ENCODE results near the gene UBAP2L. TPM values are rescaled to one million over a fixed set of nuclear protein-coding genes. Genes with fewer than 3 reads are reported as not detected.
"Not testable (repeated sequence)": the region's sequence is repeated elsewhere in the genome, so short reads cannot be mapped to it uniquely, and the experiment has no call there.

The UBAP2L gene
- total RNA-seq, 4 donors from 2014 or later = 46.0 to 74.6 (median 59.4) TPM

DNA sequence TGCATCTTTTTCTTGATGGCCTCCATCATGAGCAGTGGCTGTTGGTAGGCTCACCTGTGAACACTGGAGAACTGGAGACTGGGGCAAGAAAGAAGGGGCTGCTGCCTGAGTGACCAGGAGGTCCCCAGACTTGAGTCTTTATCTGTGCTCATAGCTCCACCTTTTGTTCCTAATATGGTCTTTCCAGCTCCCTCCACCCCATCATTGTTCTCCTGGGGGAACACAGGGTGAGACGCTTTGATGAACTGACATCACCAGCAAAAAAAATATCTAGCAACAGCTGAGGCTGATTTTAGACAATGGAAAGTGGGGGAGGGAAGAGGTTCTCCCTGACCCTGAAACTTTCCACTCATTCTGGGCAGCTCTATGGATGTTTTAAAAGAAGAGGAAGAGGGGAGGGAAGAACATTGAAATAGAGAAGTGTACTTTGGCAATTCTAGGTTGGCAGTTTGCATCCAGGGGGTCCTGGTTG is 28.7 kb upstream of the UBAP2L start, which contains the start of gene TPM3:
TSS of gene TPM3 (minus strand) at position 111 of the 472 bp plus-strand sequence. CDS start at position 29, 82 bp downstream.
- intact Hi-C loops (cut with DNase I; ENCODE audit: low total_unique reads) = no loop called here
- 29 to 39% methylated on average over 1 of the region's 1 CpG for whole genome bisulfite sequencing, 2 donors
- TF ChIP-seq POLR2A (IDR thresholded peaks at IDR 0.05) = no peak
- TF ChIP-seq, protein P1, sequence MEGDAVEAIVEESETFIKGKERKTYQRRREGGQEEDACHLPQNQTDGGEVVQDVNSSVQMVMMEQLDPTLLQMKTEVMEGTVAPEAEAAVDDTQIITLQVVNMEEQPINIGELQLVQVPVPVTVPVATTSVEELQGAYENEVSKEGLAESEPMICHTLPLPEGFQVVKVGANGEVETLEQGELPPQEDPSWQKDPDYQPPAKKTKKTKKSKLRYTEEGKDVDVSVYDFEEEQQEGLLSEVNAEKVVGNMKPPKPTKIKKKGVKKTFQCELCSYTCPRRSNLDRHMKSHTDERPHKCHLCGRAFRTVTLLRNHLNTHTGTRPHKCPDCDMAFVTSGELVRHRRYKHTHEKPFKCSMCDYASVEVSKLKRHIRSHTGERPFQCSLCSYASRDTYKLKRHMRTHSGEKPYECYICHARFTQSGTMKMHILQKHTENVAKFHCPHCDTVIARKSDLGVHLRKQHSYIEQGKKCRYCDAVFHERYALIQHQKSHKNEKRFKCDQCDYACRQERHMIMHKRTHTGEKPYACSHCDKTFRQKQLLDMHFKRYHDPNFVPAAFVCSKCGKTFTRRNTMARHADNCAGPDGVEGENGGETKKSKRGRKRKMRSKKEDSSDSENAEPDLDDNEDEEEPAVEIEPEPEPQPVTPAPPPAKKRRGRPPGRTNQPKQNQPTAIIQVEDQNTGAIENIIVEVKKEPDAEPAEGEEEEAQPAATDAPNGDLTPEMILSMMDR (IDR thresholded peaks at IDR 0.05) = no peak
- no peak for DNase-seq (ENCODE audit: low spot score in 2 of 2)
- H3K4me3 ChIP-seq (ENCODE audit: low read depth, poor library complexity, severe bottlenecking) = no peak within 1 kb of the TSS

DNA sequence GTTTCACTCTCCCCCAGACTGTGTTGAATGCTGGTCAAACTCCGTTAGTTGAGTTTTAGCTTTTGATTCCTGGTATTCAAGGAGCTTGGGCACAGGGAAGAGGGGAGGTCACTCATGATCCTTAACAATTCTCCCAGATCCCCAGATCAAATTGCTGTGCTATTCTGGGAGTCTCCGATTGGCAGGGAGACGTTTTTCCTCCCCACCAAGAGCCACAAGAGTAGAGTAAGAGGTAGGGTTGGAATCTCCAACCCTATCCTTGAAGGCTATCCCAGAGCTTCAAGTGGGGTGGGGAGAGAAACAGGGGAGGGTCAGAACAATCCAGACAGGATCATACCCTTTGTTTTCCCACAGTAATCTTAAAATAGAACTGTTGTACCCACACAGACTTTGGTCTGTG is 28.3 kb upstream of the UBAP2L start:
- H3K4me3 ChIP-seq (ENCODE audit: low read depth, poor library complexity, severe bottlenecking) = no peak overlapping the region
- 61 to 65% methylated on average over 3 of the region's 3 CpGs for WGBS, 2 donors
- intact Hi-C loops (cut with DNase I; ENCODE audit: low total_unique reads) = no loop called here
- DNase-seq (ENCODE audit: low spot score in 2 of 2) = no peak
- TF ChIP-seq, protein P1 (IDR thresholded peaks at IDR 0.05) = no peak
- no peak for TF ChIP-seq POLR2A (IDR thresholded peaks at IDR 0.05)

DNA sequence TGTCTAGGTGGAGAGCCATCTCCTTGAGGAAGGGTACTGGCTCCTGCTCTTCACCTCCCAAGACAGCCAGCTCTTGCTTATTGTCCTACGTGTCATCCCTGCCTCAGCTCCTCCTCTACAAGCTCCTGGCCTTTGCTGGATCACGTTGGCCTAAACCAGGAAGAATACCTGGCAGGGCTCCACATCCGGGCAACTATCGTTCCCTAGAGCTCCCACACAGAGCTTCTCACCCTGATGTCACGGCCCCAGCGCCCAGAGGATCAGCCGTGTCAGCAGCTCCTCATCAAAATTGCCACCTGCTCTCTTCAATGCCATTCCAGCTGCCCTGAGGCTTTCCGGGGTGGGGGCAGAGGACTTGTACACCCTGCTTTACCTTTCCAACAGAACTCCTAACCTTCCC is 26.9 kb upstream of the UBAP2L start:
- intact Hi-C loops (cut with DNase I; ENCODE audit: low total_unique reads) = no loop called here
- no peak overlapping the region for H3K4me3 ChIP-seq (ENCODE audit: low read depth, poor library complexity, severe bottlenecking)
- peak; percentile 46 to 87 for DNase-seq (ENCODE audit: low spot score in 2 of 2)
- WGBS, 2 donors = 40 to 46% methylated on average over 8 of the region's 8 CpGs
- TF ChIP-seq, protein P1 (IDR thresholded peaks at IDR 0.05) = no peak
- TF ChIP-seq POLR2A (IDR thresholded peaks at IDR 0.05) = no peak

DNA sequence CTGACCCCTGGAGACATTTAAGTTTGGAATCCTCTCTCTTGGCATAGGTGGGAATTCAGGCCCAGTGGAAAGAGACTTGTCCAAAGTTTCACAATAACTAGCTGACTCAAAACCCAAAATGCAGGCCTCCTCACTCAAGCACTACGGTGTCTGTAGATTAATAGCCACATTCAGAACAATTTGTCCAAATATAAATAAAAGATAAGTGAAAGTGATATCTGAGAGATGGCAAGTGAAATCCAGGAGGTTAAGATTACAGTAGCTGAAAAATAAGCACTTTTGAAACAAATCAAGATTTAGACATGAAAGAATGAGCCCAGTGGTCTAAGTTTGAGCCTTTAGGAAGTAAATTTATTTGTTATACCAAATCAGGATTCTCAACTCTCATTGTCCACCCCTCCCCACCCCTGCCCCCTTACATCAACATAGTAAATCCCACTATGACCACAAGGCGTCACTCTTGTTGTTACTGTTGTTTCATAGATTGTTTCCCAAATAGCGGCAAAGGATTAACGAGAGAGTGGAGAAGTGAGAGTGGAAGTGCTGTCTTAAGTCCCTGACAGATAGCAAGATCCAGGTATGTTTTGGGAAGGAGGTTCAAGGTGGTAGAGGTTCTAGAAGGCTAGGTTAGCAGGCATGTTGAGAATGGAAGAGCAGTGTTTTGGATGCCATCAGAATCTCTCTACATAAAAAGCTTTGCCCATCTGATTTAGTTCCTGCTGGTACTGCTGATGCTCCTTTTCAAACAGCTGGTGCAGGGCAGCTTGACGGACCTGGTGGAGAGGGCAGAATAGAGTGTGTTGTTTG is 21.8 kb upstream of the UBAP2L start:
- TF ChIP-seq POLR2A (IDR thresholded peaks at IDR 0.05) = no peak
- TF ChIP-seq, protein P1 (IDR thresholded peaks at IDR 0.05) = no peak
- intact Hi-C loops (cut with DNase I; ENCODE audit: low total_unique reads) = no loop called here
- DNase-seq (ENCODE audit: low spot score in 2 of 2) = peak in 1 of 2 donors; percentile 51
- 5 to 10% methylated on average over 5 of the region's 5 CpGs for WGBS, 2 donors
- H3K4me3 ChIP-seq (ENCODE audit: low read depth, poor library complexity, severe bottlenecking) = no peak overlapping the region

DNA sequence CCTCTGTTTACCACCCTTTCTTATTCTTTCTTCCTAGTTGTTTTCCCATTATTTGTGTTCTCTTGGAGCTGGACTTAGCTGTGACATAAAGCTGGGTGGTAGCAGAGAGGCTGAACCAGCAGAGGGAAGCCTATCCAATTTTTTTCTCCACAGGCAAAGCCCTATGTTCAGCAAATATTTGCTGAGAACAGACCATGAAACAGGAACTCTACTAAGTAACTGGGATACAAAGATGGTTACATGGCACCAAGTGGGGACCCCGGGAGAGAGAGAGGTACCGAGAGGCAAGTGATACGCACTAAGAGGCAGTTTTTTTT is 21.2 kb upstream of the UBAP2L start:
- H3K4me3 ChIP-seq (ENCODE audit: low read depth, poor library complexity, severe bottlenecking) = no peak overlapping the region
- WGBS, 2 donors = 86 to 95% methylated on average over 3 of the region's 3 CpGs
- intact Hi-C loops (cut with DNase I; ENCODE audit: low total_unique reads) = no loop called here
- no peak for DNase-seq (ENCODE audit: low spot score in 2 of 2)
- TF ChIP-seq, protein P1 (IDR thresholded peaks at IDR 0.05) = no peak
- no peak for TF ChIP-seq POLR2A (IDR thresholded peaks at IDR 0.05)

DNA sequence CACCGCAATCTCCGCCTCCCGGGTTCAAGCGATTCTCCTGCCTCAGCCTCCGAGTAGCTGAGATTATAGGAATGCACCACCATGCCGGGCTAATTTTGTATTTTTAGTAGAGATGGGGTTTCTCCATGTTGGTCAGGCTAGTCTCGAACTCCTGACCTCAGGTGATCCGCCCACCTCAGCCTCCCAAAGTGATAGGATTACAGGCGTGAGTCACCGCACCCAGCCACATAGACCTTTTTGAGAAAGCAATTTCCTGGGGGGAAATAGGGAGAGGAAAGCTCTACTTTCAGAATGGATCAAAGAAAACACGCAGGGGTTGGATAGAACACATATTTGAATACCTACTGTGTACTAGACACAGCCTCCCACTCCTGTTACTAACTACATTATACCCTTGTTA is 15.0 kb upstream of the UBAP2L start:
- DNase-seq (ENCODE audit: low spot score in 2 of 2) = peak in 1 of 2 donors; percentile 57
- 92% methylated on average over 11 of the region's 11 CpGs for WGBS, 2 donors
- intact Hi-C loops (cut with DNase I; ENCODE audit: low total_unique reads); H3K4me3 ChIP-seq (ENCODE audit: low read depth, poor library complexity, severe bottlenecking): not testable (repeated sequence)

All from lower leg skin (tissue), 4 donors.